Activated T-cell treated with anti-CD3 and anti-CD28 coated beads, Interleukin-2, amount 50 U/mL, for 48 hours (primary cell): ENCODE results near the gene TLR4.

ENCODE experiments used
- DNase-seq, 2 experiments: peaks; one replicate each; pipeline ENCODE4 v3.0.0-alpha.2; 2020

The TLR4 gene

DNA sequence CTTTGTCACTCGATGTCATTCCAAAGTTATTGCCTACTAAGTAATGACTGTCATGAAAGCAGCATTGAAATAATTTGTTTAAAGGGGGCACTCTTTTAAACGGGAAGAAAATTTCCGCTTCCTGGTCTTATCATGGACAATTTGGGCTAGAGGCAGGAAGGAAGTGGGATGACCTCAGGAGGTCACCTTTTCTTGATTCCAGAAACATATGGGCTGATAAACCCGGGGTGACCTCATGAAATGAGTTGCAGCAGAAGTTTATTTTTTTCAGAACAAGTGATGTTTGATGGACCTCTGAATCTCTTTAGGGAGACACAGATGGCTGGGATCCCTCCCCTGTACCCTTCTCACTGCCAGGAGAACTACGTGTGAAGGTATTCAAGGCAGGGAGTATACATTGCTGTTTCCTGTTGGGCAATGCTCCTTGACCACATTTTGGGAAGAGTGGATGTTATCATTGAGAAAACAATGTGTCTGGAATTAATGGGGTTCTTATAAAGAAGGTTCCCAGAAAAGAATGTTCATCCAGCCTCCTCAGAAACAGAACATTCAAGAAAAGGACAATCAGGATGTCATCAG, 11.3 kb downstream of the TLR4 start:
- DNase-seq, result no peak

DNA sequence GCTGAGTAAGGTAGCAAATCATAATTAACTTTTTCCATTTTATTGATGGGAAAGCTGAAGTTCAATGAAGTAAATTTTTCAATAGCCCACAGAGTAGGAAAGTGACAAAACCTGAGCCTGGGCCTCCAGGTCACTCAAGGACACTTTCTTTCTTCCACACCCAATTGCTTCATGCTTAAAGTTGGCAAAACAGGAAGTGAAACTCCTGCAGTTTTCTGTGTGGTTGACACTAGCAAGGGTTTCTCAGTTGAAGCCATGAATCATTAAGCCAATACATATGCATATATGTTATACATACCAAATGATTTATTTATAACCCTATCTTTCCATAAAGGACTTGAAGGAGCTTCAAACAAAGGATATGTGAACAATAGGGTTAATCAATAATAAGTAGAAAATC, 13.9 kb downstream of the TLR4 start:
- no peak for DNase-seq

DNA sequence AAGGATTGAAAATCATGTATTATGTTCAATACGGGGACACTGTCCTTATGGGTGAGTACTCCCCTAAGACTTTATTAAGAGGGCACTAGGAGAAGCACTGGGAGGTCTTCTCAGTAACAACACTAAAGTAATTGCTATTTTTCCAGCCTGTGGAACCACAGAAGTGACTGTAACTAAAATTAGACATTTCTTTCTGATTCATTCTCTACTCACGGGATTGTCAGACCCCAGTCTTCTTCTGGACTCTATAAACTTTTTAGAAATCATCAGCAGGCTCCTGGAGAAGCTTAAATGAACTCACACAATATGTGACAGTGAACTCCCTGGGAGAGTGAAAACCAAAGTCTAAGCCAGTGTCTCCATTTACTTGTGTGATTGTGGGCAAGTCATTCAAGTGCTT, 14.5 kb downstream of the TLR4 start:
- no peak for DNase-seq

DNA sequence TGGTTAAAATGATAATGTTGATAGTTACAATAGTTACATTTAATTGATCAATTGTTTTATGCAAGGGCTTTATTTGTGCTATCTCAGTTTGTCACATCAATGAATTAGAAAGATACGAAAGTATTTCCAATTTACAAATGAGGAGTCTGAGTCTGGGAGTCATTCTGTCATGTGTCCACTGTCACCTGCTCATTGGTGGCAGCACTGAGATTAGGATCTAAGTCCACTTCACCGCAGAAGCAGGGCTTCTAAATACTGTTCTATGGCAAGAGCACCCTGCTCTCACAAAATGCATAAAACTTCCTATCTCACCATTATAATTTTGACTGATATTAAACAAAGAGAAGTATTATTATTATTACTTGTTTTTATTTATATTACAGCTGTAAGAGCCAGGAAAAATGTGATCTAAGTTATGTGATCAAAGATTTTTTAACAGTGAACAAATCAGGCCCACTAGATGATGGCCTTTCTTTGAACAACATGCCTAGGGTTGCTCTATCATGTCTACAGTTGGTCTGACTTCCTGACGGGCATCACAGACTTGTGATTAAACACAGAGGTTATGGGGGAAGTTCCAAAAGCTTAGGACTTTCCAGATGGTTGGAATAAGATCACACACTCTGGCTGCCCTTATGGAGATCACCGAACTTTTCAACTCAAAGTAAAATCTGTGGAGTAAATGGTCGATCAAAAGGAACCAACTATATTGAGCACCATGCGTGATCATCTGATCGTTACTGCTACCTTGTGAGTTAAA, 15.1 kb downstream of the TLR4 start:
- no peak for DNase-seq

DNA sequence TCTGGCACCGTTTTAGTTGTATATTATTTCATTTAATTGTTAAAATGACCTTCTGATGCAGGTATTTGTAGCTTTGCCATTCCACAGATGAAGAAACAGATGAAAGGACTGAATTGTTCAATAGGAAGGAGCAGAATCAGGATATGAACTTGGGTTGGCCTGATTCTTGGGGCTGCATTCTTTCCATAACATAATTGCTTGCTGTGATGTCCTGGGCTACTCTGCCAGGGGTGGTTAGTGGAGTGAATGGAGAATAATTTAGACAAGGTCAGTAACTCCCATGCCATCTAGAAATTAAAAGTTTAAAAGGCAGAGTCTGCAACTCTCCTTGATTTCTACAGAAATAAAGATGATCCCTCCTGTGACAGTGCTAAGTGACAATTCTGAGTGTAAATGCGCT, 15.9 kb downstream of the TLR4 start:
- no peak for DNase-seq

DNA sequence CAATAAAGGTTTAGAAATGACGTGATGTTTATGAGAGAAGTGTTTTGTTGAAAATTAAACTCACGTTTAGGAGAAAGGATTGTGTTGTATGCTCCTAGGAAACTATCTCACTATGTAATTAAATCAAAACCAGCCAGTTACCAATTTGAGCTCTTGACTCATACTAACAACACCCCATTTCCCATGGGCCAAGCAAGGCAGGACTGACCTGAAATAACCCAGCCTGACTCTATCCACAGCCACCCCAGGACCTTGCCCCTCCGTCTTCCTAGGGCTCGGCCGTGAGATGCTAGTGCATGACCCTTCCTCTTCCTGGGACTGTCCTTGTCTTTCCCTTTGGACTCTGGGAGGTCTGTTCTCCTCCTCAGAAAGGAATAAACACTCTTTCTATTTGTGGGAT, 16.4 kb downstream of the TLR4 start:
- DNase-seq, result no peak

DNA sequence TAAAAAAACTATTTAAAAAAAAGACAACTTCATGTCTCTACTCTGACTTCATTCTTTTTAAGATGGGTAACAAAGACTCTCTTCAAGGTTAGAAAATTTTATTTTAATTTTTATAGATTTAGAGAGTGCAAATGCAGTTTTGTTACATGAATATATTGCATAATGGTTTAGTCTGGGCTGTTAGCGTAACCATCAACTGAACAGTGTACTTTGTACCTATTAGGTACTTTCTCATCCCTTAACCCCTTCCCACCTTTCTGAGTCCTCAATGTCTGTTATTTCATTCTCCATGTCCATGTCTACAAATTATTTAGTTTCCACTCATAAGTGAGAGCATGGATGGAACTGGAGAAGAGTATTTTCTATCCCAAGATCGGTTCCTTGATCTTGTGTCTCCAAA, 16.8 kb downstream of the TLR4 start:
- DNase-seq, result no peak

DNA sequence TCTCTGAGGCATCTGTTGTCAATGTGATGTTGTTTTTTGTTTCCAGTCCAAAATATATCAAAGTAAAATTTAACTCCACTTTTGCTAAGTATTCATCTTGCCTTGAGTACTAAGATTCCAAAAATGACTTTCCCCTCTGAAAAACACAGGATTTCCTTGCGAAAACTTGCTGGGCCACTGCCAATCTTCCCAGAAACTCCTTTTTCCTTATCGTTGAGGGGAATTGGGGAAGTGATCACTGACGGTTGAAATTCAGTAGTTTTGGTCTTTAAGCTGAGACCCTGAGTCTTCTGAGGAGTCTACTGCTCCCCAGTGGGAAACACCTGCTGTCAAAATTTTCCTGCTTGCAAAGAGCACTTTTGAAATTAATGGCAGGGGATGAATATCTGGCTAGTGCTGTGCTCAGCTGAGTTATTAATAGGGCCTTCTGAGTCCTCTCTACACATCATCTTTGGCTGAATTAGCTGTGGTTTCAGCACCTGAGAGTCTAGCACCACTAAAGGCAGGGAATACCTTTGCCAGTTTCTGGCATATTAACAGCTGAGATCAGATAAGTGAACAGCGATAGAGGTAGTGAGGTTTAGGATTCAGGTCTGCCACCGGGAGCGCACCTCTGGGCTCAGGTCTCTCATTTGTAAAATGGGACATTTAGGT, 18.0 kb downstream of the TLR4 start:
- DNase-seq, result no peak

DNA sequence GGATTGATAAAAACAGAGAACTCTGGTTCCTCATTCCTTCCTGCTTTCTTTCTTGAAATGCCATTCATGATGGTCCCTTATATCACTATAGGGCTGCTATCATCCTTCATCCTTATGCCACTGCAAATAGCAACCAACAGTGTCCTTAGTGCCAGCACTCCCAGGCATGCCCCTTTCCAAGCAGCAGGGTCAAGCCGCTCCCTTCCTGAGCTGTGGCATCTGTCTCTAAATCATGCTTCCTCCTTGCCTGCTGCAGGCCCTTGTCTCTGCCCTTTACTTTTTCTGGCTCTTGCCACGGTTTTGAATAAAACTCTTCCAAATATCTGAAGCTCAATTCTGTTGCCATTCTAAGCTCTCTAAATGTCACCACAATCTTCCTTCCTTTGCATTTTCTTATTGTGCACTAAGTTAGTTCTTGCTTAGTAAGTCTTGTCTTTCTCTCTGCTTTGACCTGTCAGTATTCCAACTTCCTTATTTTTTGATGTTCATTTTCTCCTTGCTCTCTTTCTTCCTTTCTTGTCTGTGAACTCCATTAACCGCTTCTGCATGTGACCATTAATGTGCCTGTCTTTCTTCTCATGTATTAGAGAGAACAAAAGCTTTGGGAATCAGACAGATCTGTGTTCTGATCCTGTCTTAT, 19.9 kb downstream of the TLR4 start:
- no peak for DNase-seq

DNA sequence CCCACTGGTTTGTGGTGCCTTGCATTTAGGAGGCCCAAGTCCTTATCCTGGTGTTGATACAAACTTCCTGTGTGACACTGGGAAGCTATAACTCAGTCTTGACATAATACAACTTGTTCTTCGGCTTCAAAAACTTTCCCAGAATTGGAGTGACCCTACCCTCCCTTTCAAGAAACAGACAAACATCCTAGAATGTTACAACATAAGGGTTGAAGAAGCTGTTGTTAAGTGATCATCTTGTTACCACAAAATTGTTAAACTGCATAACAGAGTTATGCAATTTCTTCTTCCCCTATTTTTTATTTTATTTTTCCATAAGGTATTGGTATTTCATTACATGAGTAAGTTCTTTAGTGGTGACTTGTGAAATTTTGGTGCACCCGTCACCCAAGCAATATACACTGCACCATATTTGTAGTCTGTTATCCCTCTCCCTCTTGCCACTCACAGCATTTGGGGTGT, 21.3 kb downstream of the TLR4 start:
- DNase-seq, result no peak

DNA sequence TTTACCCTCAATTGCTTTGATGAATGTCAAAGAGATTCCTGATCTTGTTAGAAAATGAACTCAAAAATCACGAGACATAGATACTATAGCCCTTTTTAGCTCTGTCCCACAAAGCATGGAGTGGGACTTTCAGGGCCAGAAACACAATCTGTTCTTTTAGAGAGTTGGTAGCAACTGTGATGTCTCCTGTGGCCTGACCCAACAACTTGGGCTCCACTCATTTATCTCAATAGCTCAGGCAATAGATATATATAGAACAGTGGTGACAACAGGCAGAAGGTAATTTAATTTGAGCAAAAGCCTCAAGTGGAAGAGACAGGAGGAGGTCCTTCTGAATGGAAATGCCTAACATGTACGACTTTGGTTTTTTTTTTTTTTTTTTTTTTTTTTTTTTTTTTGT, 25.2 kb downstream of the TLR4 start:
- no peak for DNase-seq

DNA sequence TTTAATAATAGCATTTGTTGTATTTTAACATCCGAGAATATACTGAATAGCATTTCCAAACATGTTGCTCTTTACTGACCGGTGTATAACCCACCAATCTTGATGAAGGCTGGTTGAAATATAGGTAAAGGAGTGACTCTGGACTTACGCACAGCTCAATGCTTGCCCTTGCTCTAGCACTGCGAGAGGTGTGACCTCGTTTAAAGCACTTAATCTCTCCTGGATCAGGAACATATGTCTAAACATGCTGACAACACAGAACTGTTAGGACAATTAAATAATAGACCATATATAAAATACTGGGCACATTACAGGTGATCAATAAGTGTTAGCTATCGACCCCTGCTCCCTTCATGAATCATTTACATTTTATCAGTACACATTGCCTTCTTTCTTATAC, 28.3 kb downstream of the TLR4 start:
- no peak for DNase-seq

DNA sequence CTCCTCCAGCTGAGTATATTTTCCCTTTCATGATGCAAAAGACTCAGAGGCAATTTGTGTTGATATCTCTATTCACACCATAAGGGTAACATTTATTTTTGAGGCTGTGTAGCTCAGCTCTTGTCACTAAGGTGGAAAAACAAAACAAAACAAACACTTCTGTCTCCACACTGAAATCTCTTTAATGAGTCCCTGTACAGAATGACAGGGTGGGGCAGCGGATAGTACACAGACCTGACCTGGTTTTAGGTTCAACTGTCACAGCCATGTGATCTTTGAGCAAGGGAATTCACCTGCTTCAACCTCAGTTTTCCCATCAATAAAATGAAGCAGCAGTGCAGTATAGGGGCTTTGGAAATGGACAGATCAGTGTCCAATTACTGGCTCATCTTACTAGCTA, 29.3 kb downstream of the TLR4 start:
- no peak for DNase-seq

DNA sequence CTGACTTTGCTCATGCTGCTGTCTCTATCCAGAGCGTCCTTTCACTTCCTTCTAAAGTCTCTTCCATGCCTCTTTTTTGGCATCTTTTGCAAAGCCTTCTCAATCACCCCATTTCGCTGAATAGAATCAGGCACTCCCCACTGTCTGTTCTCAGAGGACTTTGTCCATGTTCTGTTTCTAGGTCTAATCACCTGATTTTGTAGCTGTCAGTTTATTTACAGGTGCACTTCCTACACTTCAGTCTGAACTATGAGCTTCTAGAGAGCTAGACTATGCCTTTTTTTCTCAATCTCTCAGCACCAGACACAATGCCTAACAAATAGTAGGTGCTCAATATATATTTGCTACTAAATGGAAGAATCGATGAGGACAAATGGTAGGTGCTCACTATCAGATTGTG, 29.9 kb downstream of the TLR4 start:
- DNase-seq, result no peak

DNA sequence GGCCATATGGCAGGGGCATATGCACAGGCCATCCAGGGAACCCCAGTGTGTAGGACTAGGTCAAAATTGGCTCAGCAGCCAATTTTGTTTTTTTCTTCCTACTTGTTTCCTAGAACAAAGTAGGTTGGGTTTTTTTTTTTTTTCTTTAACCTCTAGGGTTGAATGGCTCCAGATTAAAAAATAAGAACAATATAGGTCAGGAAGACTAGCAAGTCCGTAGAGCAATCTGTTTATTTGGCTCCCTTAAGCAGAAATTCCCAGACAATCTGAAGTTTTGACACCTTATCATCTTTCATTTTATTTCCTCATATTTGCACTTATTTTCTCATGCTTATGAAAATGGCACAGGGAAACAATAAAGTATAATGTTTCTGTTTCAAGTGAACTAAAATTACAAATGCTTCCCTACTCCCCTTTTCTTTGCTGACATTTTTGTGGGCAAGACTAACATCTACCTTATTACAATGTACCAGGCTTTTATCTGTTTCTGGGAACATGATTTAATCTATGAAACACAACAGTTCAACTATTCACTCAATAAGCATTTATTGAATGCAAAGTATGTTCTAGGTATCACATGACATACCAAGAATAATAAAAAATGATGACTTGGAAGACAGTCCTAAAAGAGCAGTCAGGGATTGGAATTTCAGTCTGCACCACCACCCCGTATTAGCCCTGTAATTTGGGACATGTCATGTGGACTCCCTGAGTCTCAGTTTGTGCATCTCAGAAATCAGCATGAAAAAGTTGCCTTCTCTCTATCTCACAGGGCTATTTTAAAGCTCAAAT, 30.5 kb downstream of the TLR4 start:
- no peak for DNase-seq

DNA sequence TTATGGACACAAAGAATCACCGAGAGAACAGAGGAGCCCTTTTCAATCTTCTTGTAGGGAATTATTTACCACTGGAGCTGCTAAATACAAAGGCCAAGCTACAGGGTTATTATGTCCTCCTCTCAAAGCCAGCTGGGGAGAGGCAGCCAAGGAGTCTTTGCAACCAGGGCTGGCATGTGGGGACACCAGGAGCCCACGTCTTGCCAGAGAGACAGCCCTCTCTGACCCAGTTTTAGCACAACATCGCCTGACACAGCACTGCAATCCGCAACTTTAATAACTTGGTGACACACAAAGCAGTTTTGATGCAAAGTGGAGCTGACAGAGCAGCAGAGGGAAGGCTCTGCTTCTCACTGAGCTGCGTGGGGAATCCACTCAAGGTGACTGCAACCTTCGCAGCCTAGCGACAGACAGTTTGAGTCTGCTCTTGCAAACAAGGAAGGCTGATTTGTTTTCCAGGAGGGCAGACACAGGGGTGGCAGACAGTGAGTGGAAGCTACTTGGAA, 33.6 kb downstream of the TLR4 start:
- DNase-seq, result no peak

DNA sequence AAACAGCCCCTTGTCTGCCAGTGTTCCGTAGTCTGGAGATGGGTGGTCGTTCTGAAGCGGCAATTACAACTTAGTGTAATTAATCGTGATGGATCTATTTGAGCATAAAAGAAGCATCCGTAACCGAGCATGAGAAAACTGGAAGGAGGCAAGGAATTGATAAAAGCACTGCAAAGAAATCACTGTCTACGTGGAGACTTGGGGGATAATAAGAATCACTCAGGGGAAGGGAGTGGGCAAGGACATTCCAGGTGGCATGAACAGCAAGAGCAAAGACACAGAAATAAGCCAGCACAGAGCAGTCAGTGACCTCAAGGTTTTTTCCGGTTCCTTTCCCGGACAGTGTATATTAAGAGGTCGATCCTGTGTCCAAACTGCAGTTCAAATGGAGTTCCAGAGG, 35.0 kb downstream of the TLR4 start:
- no peak for DNase-seq

DNA sequence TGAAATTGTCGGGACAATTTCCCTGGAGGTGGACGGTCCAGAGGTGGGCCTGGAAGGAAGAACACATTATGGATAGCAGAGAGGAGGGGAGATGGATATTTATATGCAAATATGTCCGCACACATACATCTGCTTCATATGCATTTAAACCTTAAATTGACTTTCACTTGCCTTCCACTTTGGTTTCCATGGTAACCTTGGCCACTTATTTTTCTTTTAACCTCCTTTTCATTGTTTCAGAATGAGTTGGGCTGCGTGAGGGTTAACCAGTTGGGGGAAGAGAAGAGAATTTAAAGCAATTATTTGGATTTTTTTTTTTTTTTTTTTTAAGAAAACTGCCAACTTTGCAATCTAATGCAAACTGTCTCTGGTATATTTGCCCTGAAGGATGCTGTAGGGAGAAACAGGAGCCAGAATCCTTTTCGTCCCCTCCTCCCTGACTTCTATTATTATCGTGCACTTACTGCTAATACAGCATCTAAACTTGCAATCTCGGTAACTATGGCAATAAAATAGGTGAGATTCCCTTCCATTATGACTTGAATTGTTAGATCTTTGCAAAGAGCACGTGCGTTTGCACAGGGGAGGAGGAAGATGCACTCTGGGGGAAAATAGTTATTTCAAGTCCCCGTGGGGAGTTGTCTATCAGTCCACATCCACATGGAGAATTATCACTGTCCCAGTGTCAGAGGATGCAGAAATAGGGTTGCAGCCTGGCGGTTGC, 35.6 kb downstream of the TLR4 start:
- no peak for DNase-seq

DNA sequence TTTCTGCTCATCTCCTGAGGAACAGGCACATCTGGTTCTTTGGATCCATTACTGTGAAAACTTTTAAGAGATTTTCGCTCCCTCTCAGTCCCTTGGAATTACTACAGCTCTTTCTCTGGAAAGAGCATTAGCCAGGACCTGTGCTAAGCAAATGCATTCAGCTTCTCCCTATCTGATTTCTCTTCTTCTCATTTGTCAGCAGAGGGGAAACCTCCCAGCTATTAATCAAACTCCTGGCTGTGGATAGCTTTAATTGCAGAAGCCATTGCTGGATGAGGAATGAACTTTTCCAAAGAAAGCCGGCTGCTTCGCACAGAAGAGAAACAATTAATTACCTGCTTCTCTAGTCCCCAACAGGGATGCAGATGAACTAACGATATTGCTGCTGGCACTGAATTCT, 37.9 kb downstream of the TLR4 start:
- DNase-seq, result no peak

DNA sequence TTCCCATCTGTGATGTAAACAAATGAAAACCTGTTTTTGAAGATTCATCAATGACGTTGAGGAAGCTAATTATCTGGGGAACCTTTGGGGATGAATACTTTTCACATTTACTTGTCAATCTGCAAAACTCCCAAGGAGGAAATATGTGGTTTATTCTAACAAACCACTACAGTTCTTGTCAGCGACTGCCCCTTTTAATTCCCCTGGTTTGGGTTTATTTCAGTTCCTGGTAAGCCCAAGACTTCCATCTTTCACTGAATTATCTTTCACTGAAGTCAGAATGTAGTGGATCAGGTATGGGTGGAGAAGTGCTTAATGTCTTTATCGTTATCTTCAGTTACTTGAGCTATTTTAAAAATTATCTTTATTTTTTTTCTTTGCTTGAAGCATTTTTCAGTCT, 40.2 kb downstream of the TLR4 start:
- DNase-seq, result no peak

DNA sequence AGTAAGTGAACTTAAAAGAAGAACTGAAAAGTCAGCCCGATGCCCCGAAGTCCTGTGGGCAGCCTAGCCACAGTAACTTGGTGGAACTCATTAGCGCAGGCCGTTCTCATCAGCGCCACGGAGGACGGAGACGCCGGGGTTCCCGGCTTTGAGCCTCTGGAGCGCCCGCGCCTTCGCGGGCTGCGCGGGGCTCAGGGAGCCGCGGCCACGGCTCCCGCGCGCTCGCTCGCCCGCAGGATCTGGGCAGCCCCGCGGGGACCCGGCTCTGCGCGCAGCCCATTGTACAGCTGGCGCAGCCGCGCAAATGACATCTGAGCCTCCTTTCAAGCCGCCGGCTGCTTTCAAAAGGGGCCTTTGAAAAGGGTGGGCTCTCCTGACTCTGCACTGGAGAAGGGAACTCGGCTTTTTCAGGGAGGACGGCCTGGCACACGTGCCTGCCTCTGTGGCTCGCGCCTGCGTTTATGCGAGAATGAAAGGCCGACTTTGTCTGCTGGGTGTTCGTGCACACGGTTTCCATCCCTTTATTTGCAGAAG, 40.7 kb downstream of the TLR4 start:
- DNase-seq, result no peak

DNA sequence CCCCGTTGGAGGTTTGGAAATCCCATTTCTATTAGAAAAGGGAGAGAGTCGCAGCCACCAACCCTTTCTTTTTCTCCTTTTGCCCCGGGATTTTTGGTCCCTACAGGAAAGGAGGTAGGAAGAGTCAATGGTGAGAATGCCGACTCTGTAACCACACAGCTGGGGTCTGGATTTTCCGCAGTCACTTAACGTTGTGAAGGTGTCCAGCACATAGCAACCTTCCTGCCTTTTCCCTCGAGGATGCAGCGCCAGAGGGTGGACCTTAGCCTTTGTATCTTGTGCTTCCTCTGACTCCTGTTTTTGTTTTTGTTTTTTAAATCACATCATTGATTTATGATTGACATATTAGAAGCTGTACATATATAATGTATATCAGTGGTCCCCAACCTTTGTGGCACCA, 41.4 kb downstream of the TLR4 start:
- no peak for DNase-seq
